HG03439 (cell line): ENCODE data around the gene TTLL11.

ENCODE experiments used
- ATAC-seq: cut with Tn5 transposase; IDR thresholded peaks from one replicate; pipeline ENCODE4 v1.9.1; 2021; ENCODE audit warnings: mild to moderate bottlenecking, moderate library complexity; ENCODE audit not compliant: unreplicated experiment

TTLL11 gene

DNA sequence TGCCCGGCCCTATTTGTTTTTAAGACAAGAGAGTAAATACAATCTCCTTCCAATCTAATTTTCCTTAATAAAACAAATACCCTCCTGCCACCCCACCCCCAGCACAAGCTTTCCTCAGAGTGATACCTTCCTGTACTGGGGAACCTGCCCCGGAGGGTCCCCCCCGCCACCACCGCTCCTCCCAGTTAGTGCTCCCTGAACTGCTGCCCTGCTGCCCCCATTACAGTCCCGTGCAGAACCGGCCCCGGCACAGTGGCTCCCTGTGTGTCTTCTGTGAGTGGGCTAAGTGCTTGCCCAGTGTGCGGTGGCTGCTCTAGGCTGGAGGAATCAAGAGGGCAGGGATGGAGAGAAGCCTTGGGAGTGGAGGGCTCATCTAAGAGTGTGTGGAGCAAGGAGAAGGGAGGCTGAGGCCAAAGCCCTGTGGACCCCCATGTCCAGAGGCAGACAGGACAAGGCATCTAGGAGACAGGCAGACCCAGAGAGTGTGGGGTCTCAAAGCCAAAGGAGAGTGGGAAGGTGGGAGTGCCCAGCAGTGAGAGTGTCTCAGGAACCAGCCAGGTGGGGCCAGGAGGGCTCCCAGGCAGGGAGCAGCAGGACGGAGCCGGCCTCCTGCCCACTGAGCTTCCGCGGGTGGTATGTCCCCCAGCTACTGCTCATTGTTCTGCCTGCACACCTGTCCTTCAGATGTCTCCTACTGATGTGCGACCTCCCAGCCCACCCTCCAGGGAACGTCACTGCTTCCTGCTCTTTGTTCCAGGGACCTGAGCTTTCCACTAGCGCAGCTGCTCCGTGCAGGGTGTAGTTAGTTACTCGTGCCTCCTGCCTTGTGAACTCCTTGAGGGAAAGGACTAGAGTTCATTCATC is 312.7 kb downstream of the TTLL11 start:
- no peak for ATAC-seq

GRCh38 chr9:121779381-121780117 is 313.6 kb downstream of the TTLL11 start:
- no peak for ATAC-seq

DNA sequence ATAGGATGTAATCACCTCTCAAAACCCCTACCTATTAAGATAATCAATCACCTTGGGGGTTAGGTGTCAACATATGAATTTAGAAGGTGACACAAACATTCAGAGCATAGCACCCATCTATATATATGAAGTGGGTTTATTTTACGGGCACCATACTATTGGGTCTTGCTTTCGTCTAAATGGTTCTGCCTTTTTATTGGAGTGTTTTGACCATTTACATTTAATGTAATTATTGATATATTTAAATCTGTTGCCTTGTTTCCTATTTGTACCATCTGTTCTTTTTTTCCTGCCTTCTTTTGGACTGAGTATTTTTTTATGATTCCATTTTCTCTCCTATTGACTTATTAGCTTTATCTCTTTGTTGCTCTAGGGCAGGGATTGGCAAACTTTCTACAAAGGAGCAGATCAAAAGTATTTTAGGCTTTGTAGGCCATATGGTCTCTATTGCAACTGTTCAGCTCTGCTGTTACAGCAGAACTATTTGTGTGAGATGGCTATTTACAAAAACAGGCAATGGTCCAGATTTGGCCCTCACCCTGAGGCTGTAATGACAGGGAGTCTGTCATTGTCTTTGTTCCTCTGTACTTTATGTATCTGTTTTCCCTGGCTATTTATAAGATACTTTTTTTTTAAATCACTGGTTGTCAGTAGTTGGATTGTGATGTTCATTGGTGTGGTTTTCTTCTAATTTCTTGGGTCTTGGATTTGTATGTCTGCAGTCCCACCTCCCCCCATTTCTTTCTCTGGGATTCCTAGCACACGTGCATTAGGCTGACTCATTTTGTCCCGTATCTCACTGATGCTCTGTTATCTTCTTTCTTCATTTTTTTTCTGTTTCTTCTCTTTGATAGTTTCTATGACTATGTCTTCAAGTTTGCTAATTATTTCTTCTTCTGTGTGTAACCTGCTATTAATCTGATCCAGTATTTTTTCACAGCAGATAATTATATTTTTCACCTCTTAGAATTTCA is 314.6 kb downstream of the TTLL11 start:
- no peak for ATAC-seq

DNA sequence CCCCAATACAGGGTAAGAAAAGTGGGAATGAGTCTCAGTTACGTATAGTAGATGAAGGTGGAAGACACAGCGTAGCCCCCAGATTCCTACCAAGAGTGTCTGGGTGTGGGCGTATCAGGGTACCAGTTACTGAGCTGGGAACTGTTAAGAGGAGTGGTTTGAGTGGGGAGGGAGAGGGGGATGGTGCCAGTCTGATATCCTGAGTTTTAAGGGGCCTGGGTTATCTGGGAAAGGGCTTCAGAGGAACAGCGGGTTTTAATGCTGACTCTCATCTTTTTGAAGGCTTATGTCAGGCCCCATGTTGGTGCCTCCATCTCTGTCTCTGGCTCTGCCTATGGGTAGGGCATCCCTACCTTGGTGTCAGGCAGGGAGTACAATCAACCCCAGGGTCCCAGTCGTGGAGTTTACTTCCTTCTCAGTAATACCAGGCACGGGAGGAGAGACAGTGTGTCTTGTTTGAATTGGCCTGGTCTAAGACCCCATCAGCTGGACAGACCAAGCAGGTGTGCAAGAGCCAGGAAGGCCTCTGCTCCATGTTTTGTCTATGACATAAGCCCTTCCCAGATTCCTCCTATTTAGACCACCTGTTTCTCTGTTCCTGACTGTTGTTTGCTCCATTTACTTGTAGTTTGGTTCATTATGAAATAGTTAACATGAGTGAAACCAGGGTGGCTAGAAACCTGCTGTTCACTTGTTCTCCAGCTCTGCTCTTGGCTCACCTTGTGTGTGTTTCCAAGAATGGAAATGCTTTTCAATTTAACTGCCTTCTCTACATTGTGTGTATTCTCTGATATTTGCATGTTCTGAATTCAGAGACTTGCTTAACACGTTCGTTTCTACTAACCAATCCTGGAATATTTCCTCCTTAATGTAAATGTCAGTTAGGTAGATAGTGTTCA is 316.1 kb downstream of the TTLL11 start:
- ATAC-seq = no peak

- no peak for ATAC-seq
Observed at GRCh38 chr9:121776001-121776738, 316.9 kb downstream of the TTLL11 start.

DNA sequence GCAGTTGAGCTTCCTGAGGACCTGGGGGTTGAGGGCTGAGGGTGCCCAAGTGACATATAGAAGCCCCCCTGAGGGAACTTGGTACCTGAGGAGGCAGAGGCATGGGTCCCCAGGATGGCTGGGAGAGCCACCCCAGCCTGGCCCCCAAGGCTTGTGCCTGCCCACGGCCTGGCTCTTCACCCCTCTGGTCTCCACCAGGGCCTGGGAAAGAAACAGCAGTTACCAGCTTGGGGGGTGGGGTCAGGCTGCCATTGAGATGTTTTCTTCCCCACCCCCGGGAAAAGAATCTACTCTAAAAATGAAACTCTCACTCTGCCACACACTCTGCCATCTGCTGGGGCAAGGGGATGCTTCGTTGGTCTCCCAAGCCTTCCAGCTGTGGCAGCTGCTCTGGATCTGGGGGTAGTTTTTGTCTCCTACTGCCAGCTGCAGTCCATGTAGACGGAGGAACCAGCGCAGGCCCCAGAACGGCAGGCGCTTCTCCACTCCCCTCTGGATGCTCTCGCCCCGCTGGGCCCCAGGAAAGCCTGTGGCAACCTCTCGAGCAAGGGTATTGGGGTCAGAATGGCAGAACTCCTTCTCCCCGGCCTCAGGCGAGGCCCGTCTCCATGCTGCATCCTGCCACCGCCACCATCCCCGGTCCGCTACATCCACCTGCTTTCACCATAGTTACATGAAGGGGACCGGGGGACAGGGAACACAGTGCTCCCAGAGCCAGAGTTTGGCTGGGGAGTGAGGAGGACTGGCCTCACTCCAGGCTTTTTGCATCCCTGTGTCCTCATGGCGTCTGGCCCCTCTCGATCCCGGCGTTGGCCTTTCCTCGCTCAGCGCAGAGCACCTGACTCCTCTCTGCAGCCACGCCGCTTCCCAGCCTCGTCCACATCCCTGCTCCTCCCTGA is 318.1 kb downstream of the TTLL11 start:
- ATAC-seq = no peak

DNA sequence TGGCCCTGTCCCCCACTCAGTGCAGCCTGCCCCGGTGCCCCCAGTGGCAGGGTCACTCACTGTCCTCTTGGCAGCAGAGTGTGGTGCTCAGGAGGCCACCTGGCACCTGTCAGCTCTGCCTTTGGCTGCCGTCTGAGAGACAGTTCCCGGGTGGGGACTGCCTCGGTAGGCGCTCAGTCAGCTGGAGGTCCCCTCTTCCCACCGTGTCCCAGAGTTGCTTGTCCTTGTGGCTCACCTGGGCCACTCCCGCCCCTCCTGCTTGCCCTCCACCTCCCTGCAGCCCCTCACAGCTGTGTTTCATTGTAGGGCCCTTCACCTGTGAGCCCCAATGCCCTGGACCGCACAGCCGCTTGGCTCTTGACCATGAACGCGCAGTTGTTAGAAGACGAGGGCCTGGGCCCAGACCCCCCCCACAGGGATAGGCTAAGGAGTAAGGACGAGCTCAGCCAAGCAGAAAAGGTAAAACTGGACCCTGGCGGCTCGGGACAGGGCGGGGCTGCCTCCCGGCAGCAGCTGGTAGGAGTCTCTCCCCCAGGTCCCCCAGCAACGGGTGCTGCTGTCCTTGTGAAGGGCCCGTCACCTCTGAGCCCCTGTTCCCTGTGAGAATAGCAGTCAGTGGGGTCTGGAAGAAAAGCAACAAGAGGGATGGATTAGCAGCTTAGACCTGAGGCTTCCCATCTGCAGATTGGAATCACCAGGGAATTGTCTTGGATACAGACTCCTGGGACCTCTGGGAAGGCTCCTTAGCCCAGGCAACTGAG is 319.0 kb downstream of the TTLL11 start:
- ATAC-seq = no peak

- ATAC-seq = no peak
Observed at GRCh38 chr9:121773286-121773953, 319.7 kb downstream of the TTLL11 start.

GRCh38 chr9:121772600-121773285 is 320.4 kb downstream of the TTLL11 start:
- no peak for ATAC-seq
